PC-3 (cell line): ENCODE data around the gene YBX2.

ENCODE experiments used
- CTCF ChIP-seq: fragments of 300-600 bp; sonication (generic); conservative IDR thresholded peaks from 2 replicates; pipeline ENCODE4 v1.5.1; 2017; ENCODE audit warnings: antibody characterized with exemption, low read depth, mild to moderate bottlenecking, low read length
- EZH2 ChIP-seq: fragments of 300-600 bp; sonication (generic); IDR thresholded peaks from one replicate; pipeline ENCODE4 v1.6.1; 2017; ENCODE audit warnings: antibody characterized with exemption, mild to moderate bottlenecking, low read length; ENCODE audit not compliant: unreplicated experiment
- EZH2phosphoT487 ChIP-seq: fragments of 300-600 bp; sonication (generic); IDR thresholded peaks from 2 replicates; pipeline ENCODE4 v1.6.1; 2018; ENCODE audit warnings: mild to moderate bottlenecking, antibody characterized with exemption, low read length, borderline replicate concordance

DNA sequence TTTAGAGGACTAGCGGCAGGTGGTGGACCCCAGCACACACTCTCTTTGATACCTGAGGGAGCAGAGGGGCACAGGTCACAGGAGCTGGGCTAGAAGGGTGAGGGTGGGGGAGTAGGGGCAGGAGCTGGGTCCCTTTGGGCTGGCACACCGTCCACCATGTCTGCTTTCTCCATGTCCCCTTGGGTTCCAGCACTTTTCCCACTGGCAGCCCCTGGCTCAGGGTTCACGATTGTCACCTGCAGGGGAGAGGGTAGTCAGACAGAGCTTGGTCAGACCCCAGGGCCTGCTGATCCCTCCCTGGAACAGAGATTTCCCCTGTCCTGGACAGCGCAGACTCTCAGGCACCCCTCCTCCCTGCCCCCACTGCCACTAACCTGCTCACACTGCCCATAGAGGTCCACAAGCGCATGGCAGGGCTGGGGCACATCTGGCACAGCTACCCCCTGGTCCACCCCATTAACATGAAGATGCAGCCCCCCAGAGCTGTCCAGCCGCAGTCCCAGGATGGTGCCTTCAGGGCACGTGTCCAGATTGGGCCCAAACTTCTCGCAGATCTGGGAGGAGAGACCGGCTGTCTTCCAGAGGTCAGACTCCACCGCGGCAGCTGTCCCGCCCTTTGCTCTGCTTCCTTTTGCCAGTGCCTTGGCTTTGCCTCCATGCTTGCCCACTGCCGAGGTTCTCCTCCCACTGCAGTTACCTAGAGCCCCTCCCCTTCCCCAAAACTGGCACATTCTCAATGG is 23.9 kb upstream of the YBX2 start:
- TF ChIP-seq CTCF: no peak
- no peak for TF ChIP-seq EZH2
- no peak for TF ChIP-seq EZH2phosphoT487
